SH-SY5Y (cell line): Measurements from ENCODE around the gene PLPP4.

ENCODE experiments used
- GATA2 ChIP-seq: IDR thresholded peaks from 2 replicates; pipeline ENCODE4 v1.6.1; 2011; ENCODE audit warnings: mild to moderate bottlenecking, low read depth, low read length
- GATA3 ChIP-seq: IDR thresholded peaks from 2 replicates; pipeline ENCODE4 v1.6.1; 2011; ENCODE audit warnings: low read depth, mild to moderate bottlenecking, low read length, moderate library complexity

- no peak for TF ChIP-seq GATA3
- TF ChIP-seq GATA2 = no peak
Observed at GRCh38 chr10:120480065-120480600, 23.1 kb downstream of the PLPP4 start.
